ENCODE results near the gene SPEM1.

The SPEM1 gene

GRCh38 chr17:7388856-7389255 lies 31.3 kb upstream of the SPEM1 start:
- peaks cover 46% of the 10 kb centered on the region for H3K36me3 ChIP-seq (ENCODE audit: insufficient read depth, low read depth, low read length)
- H3K27ac ChIP-seq (ENCODE audit: low read length), result no peak overlapping the region

GRCh38 chr17:7389924-7390910 lies 29.9 kb upstream of the SPEM1 start:
- Histone ChIP-seq H3K36me3 (ENCODE audit: insufficient read depth, low read depth, low read length) (peaks cover 46% of the 10 kb centered on the region), H3K27me3 (ENCODE audit: insufficient read depth, low read length) (no peaks in the 10 kb centered on the region; the same call in 1 of the 2 replicates), H3K9ac (ENCODE audit: low read depth, low read length) (no peak overlapping the region), H3K9me3 (ENCODE audit: insufficient read depth, low read depth, low read length) (no peaks in the 10 kb centered on the region), H3K27ac (ENCODE audit: low read length) (no peak overlapping the region), H3K4me3 (ENCODE audit: low read length) (no peak overlapping the region), H3K4me1 (ENCODE audit: insufficient read depth, low read length) (no peaks in the 10 kb centered on the region)

More at GRCh38 chr17:7388856-7389255, 31.3 kb upstream of the SPEM1 start:
- H3K9ac ChIP-seq (ENCODE audit: low read depth, low read length), result no peak overlapping the region
- H3K4me3 ChIP-seq (ENCODE audit: low read length), result no peak overlapping the region
- no peaks in the 10 kb centered on the region for H3K9me3 ChIP-seq (ENCODE audit: insufficient read depth, low read depth, low read length)
- peaks cover 1% of the 10 kb centered on the region; the same call in 1 of the 2 replicates for H3K27me3 ChIP-seq (ENCODE audit: insufficient read depth, low read length)
- 0 out of 2 replicates have a peak, but pooled peaks cover 2% of the 10 kb centered on the region for H3K4me1 ChIP-seq (ENCODE audit: insufficient read depth, low read length)

GRCh38 chr17:7391307-7391706 lies 28.8 kb upstream of the SPEM1 start:
- no peak overlapping the region for H3K27ac ChIP-seq (ENCODE audit: low read length)
- no peaks in the 10 kb centered on the region for H3K4me1 ChIP-seq (ENCODE audit: insufficient read depth, low read length)
- peaks cover 42% of the 10 kb centered on the region for H3K36me3 ChIP-seq (ENCODE audit: insufficient read depth, low read depth, low read length)
- H3K9ac ChIP-seq (ENCODE audit: low read depth, low read length), result no peak overlapping the region
- no peak overlapping the region for H3K4me3 ChIP-seq (ENCODE audit: low read length)
- no peaks in the 10 kb centered on the region for H3K9me3 ChIP-seq (ENCODE audit: insufficient read depth, low read depth, low read length)
- H3K27me3 ChIP-seq (ENCODE audit: insufficient read depth, low read length), result no peaks in the 10 kb centered on the region; the same call in 1 of the 2 replicates

GRCh38 chr17:7392696-7393612 lies 27.2 kb upstream of the SPEM1 start:
- no peaks in the 10 kb centered on the region for H3K4me1 ChIP-seq (ENCODE audit: insufficient read depth, low read length)
- no peak overlapping the region for H3K27ac ChIP-seq (ENCODE audit: low read length)
- peaks cover 42% of the 10 kb centered on the region; the same call in 1 of the 2 replicates for H3K36me3 ChIP-seq (ENCODE audit: insufficient read depth, low read depth, low read length)
- no peaks in the 10 kb centered on the region; the same call in 1 of the 2 replicates for H3K27me3 ChIP-seq (ENCODE audit: insufficient read depth, low read length)
- H3K9ac ChIP-seq (ENCODE audit: low read depth, low read length), result peak overlapping the region; percentile 75
- no peaks in the 10 kb centered on the region for H3K9me3 ChIP-seq (ENCODE audit: insufficient read depth, low read depth, low read length)
- H3K4me3 ChIP-seq (ENCODE audit: low read length), result peak overlapping the region; percentile 93

- no peaks in the 10 kb centered on the region; the same call in 1 of the 2 replicates for H3K27me3 ChIP-seq (ENCODE audit: insufficient read depth, low read length)
- H3K27ac ChIP-seq (ENCODE audit: low read length), result no peak overlapping the region
- peak overlapping the region; percentile 75; the same call in 1 of the 2 replicates for H3K9ac ChIP-seq (ENCODE audit: low read depth, low read length)
- H3K9me3 ChIP-seq (ENCODE audit: insufficient read depth, low read depth, low read length), result no peaks in the 10 kb centered on the region
- H3K4me3 ChIP-seq (ENCODE audit: low read length), result peak overlapping the region; percentile 93
- no peaks in the 10 kb centered on the region for H3K4me1 ChIP-seq (ENCODE audit: insufficient read depth, low read length)
- H3K36me3 ChIP-seq (ENCODE audit: insufficient read depth, low read depth, low read length), result peaks cover 36% of the 10 kb centered on the region; the same call in 1 of the 2 replicates
Observed at GRCh38 chr17:7393613-7394451, 26.3 kb upstream of the SPEM1 start.

- H3K36me3 ChIP-seq (ENCODE audit: insufficient read depth, low read depth, low read length), result peaks cover 28% of the 10 kb centered on the region; the same call in 1 of the 2 replicates
- H3K9me3 ChIP-seq (ENCODE audit: insufficient read depth, low read depth, low read length), result no peaks in the 10 kb centered on the region
- H3K4me3 ChIP-seq (ENCODE audit: low read length), result peak within 1 kb of the TSS; percentile 93
- peak within 1 kb of the TSS; percentile 75 for H3K9ac ChIP-seq (ENCODE audit: low read depth, low read length)
- H3K4me1 ChIP-seq (ENCODE audit: insufficient read depth, low read length), result no peaks in the 10 kb centered on the region
- no peak within 1 kb of the TSS for H3K27ac ChIP-seq (ENCODE audit: low read length)
- no peaks in the 10 kb centered on the region; the same call in 1 of the 2 replicates for H3K27me3 ChIP-seq (ENCODE audit: insufficient read depth, low read length)
Observed at GRCh38 chr17:7394452-7395191, 25.5 kb upstream of the SPEM1 start, which contains the start of gene PLSCR3. Gene PLSCR3 (minus strand): TSS chr17:7394525. CDS start chr17:7394110, 415 bp downstream.

GRCh38 chr17:7396147-7396546 lies 24.0 kb upstream of the SPEM1 start:
- Histone ChIP-seq H3K9ac (ENCODE audit: low read depth, low read length) (no peak overlapping the region), H3K9me3 (ENCODE audit: insufficient read depth, low read depth, low read length) (no peaks in the 10 kb centered on the region), H3K27ac (ENCODE audit: low read length) (no peak overlapping the region), H3K27me3 (ENCODE audit: insufficient read depth, low read length) (no peaks in the 10 kb centered on the region; the same call in 1 of the 2 replicates), H3K4me1 (ENCODE audit: insufficient read depth, low read length) (no peaks in the 10 kb centered on the region), H3K36me3 (ENCODE audit: insufficient read depth, low read depth, low read length) (peaks cover 13% of the 10 kb centered on the region; the same call in 1 of the 2 replicates), H3K4me3 (ENCODE audit: low read length) (no peak overlapping the region)

GRCh38 chr17:7398612-7399011 lies 21.5 kb upstream of the SPEM1 start:
- Histone ChIP-seq H3K27ac (ENCODE audit: low read length) (no peak overlapping the region), H3K9me3 (ENCODE audit: insufficient read depth, low read depth, low read length) (no peaks in the 10 kb centered on the region), H3K4me3 (ENCODE audit: low read length) (no peak overlapping the region), H3K4me1 (ENCODE audit: insufficient read depth, low read length) (peaks cover 4% of the 10 kb centered on the region; the same call in 1 of the 2 replicates), H3K27me3 (ENCODE audit: insufficient read depth, low read length) (no peaks in the 10 kb centered on the region; the same call in 1 of the 2 replicates), H3K9ac (ENCODE audit: low read depth, low read length) (no peak overlapping the region), H3K36me3 (ENCODE audit: insufficient read depth, low read depth, low read length) (no peaks in the 10 kb centered on the region)

GRCh38 chr17:7403043-7403726 lies 16.9 kb upstream of the SPEM1 start:
- Histone ChIP-seq H3K4me1 (ENCODE audit: insufficient read depth, low read length) (peaks cover 8% of the 10 kb centered on the region; the same call in 1 of the 2 replicates), H3K27ac (ENCODE audit: low read length) (peak overlapping the region; percentile 75), H3K27me3 (ENCODE audit: insufficient read depth, low read length) (no peaks in the 10 kb centered on the region), H3K4me3 (ENCODE audit: low read length) (peak overlapping the region; percentile 89), H3K9me3 (ENCODE audit: insufficient read depth, low read depth, low read length) (no peaks in the 10 kb centered on the region), H3K36me3 (ENCODE audit: insufficient read depth, low read depth, low read length) (no peaks in the 10 kb centered on the region), H3K9ac (ENCODE audit: low read depth, low read length) (peak overlapping the region; percentile 76; the same call in 1 of the 2 replicates)

- H3K36me3 ChIP-seq (ENCODE audit: insufficient read depth, low read depth, low read length), result peaks cover 1% of the 10 kb centered on the region; the same call in 1 of the 2 replicates
- no peaks in the 10 kb centered on the region for H3K27me3 ChIP-seq (ENCODE audit: insufficient read depth, low read length)
- H3K4me1 ChIP-seq (ENCODE audit: insufficient read depth, low read length), result peaks cover 8% of the 10 kb centered on the region; the same call in 1 of the 2 replicates
- H3K9me3 ChIP-seq (ENCODE audit: insufficient read depth, low read depth, low read length), result no peaks in the 10 kb centered on the region
- peak overlapping the region; percentile 75 for H3K27ac ChIP-seq (ENCODE audit: low read length)
- H3K4me3 ChIP-seq (ENCODE audit: low read length), result peak overlapping the region; percentile 89
- H3K9ac ChIP-seq (ENCODE audit: low read depth, low read length), result peak overlapping the region; percentile 76; the same call in 1 of the 2 replicates
Observed at GRCh38 chr17:7403727-7403976, 16.5 kb upstream of the SPEM1 start.

Data from iPS-20b (cell line).